ENCODE measurements around the gene INTS6L.
"Not testable (repeated sequence)": the region's sequence is repeated elsewhere in the genome, so short reads cannot be mapped to it uniquely, and the experiment has no call there.

The INTS6L gene

GRCh38 chrX:135522132-135522530 lies 1.7 kb downstream of the INTS6L start:
- DNase-seq (ENCODE audit: low read depth in 1 of 2, low spot score in 1 of 2): no peak

- DNase-seq (ENCODE audit: low read depth in 1 of 2, low spot score in 1 of 2): no peak
Measured at GRCh38 chrX:135522878-135523693, 2.6 kb downstream of the INTS6L start.

GRCh38 chrX:135528254-135528653 lies 7.8 kb downstream of the INTS6L start:
- no peak for DNase-seq (ENCODE audit: low read depth in 1 of 2, low spot score in 1 of 2)

- DNase-seq (ENCODE audit: low read depth in 1 of 2, low spot score in 1 of 2): no peak
Measured at GRCh38 chrX:135528756-135529155, 8.3 kb downstream of the INTS6L start.

GRCh38 chrX:135530097-135530496 lies 9.6 kb downstream of the INTS6L start:
- no peak for DNase-seq (ENCODE audit: low read depth in 1 of 2, low spot score in 1 of 2)

- DNase-seq (ENCODE audit: low read depth in 1 of 2, low spot score in 1 of 2): no peak
Measured at GRCh38 chrX:135531813-135532212, 11.4 kb downstream of the INTS6L start.

- no peak for DNase-seq (ENCODE audit: low read depth in 1 of 2, low spot score in 1 of 2)
Measured at GRCh38 chrX:135535077-135535940, 14.8 kb downstream of the INTS6L start.

- no peak for DNase-seq (ENCODE audit: low read depth in 1 of 2, low spot score in 1 of 2)
Measured at GRCh38 chrX:135536877-135537276, 16.4 kb downstream of the INTS6L start.

- DNase-seq (ENCODE audit: low read depth in 1 of 2, low spot score in 1 of 2): no peak
Measured at GRCh38 chrX:135541351-135541750, 20.9 kb downstream of the INTS6L start.

- DNase-seq (ENCODE audit: low read depth in 1 of 2, low spot score in 1 of 2): no peak
Measured at GRCh38 chrX:135543172-135543571, 22.7 kb downstream of the INTS6L start.

- no peak for DNase-seq (ENCODE audit: low read depth in 1 of 2, low spot score in 1 of 2)
Measured at GRCh38 chrX:135543924-135544323, 23.5 kb downstream of the INTS6L start.

GRCh38 chrX:135544338-135544948 lies 24.0 kb downstream of the INTS6L start:
- no peak for DNase-seq (ENCODE audit: low read depth in 1 of 2, low spot score in 1 of 2)

- no peak for DNase-seq (ENCODE audit: low read depth in 1 of 2, low spot score in 1 of 2)
Measured at GRCh38 chrX:135547767-135548166, 27.3 kb downstream of the INTS6L start.

- DNase-seq (ENCODE audit: low read depth in 1 of 2, low spot score in 1 of 2): no peak
Measured at GRCh38 chrX:135549519-135549918, 29.1 kb downstream of the INTS6L start.

- no peak for DNase-seq (ENCODE audit: low read depth in 1 of 2, low spot score in 1 of 2)
Measured at GRCh38 chrX:135556055-135556454, 35.6 kb downstream of the INTS6L start.

- no peak for DNase-seq (ENCODE audit: low read depth in 1 of 2, low spot score in 1 of 2)
Measured at GRCh38 chrX:135557344-135557743, 36.9 kb downstream of the INTS6L start.

GRCh38 chrX:135572436-135572835 lies 52.0 kb downstream of the INTS6L start:
- no peak for DNase-seq (ENCODE audit: low read depth in 1 of 2, low spot score in 1 of 2)

- DNase-seq (ENCODE audit: low read depth in 1 of 2, low spot score in 1 of 2): no peak
Measured at GRCh38 chrX:135581496-135581895, 61.0 kb downstream of the INTS6L start.

GRCh38 chrX:135585153-135585552 lies 64.7 kb downstream of the INTS6L start:
- DNase-seq (ENCODE audit: low read depth in 1 of 2, low spot score in 1 of 2): no peak

- no peak for DNase-seq (ENCODE audit: low read depth in 1 of 2, low spot score in 1 of 2)
Measured at GRCh38 chrX:135591871-135592270, 71.4 kb downstream of the INTS6L start.

- DNase-seq (ENCODE audit: low read depth in 1 of 2, low spot score in 1 of 2): not testable (repeated sequence)
Measured at GRCh38 chrX:135594049-135594448, 73.6 kb downstream of the INTS6L start.

GRCh38 chrX:135594453-135594852 lies 74.0 kb downstream of the INTS6L start:
- not testable (repeated sequence) for DNase-seq (ENCODE audit: low read depth in 1 of 2, low spot score in 1 of 2)
